Liver (tissue), 9 donors: ENCODE results near the gene VIL1. TPM values are rescaled to one million over a fixed set of nuclear protein-coding genes. Genes with fewer than 3 reads are reported as not detected.

Source experiments
- DNase-seq: peaks from one replicate; pipeline ENCODE4 v3.0.0-alpha.2; 2017; ENCODE audit warnings: low spot score
- H3K27ac ChIP-seq, 2 donors: one replicate each; pipeline ENCODE4 v1.7.0; 2013; ENCODE audit warnings: inconsistent platforms in 2 of 2, low read length in 2 of 2, control low read depth in 1 of 2, low read depth in 1 of 2, mild to moderate bottlenecking in 1 of 2
- H3K27me3 ChIP-seq, 4 donors: one replicate each; pipeline versions ENCODE4 v1.6.1 to v1.7.0; 2013; ENCODE audit warnings: low read length in 3 of 4, inconsistent platforms in 1 of 4, mild to moderate bottlenecking in 1 of 4, moderate library complexity in 1 of 4; ENCODE audit not compliant: control insufficient read depth in 4 of 4, insufficient read depth in 4 of 4
- H3K36me3 ChIP-seq, 4 donors: one replicate each; pipeline versions ENCODE4 v1.6.1 to v1.7.0; 2013; ENCODE audit warnings: low read length in 3 of 4, mild to moderate bottlenecking in 3 of 4, low read depth in 1 of 4, moderate library complexity in 1 of 4; ENCODE audit not compliant: control insufficient read depth in 4 of 4, insufficient read depth in 3 of 4
- H3K4me1 ChIP-seq, 4 donors: one replicate each; pipeline versions ENCODE4 v1.6.1 to v1.7.0; 2013; ENCODE audit warnings: low read length in 3 of 4, mild to moderate bottlenecking in 3 of 4, moderate library complexity in 1 of 4; ENCODE audit not compliant: control insufficient read depth in 4 of 4, insufficient read depth in 4 of 4
- H3K4me3 ChIP-seq, 3 donors: one replicate each; pipeline versions ENCODE4 v1.6.1 to v1.7.0; 2013; ENCODE audit warnings: low read length in 3 of 3, control low read depth in 1 of 3, low read depth in 1 of 3, mild to moderate bottlenecking in 1 of 3
- H3K9ac ChIP-seq, 2 donors: one replicate each; pipeline ENCODE4 v1.7.0; 2013; ENCODE audit warnings: low read length in 2 of 2, mild to moderate bottlenecking in 2 of 2, moderate library complexity in 2 of 2, control low read depth in 1 of 2, low read depth in 1 of 2
- H3K9me3 ChIP-seq, 4 donors: one replicate each; pipeline versions ENCODE4 v1.6.1 to v1.7.0; 2013; ENCODE audit warnings: low read length in 3 of 4; ENCODE audit not compliant: control insufficient read depth in 4 of 4
- EGR1 ChIP-seq, 2 donors: IDR thresholded peaks; 2 replicates each; pipeline ENCODE4 v1.6.1; 2016 to 2018; ENCODE audit warnings: antibody characterized with exemption in 2 of 2, low read depth in 2 of 2
- FOXA1 ChIP-seq: IDR thresholded peaks from 2 replicates; pipeline ENCODE4 v1.6.1; 2016; ENCODE audit warnings: antibody characterized with exemption
- FOXA2 ChIP-seq: IDR thresholded peaks from 2 replicates; pipeline ENCODE4 v1.6.1; 2016; ENCODE audit warnings: antibody characterized with exemption
- GABPA ChIP-seq, 2 donors: IDR thresholded peaks in 1 of 2; conservative IDR thresholded peaks in 1 of 2; 2 replicates each; pipeline ENCODE4 v1.6.1; 2016; ENCODE audit warnings: antibody characterized with exemption in 2 of 2, mild to moderate bottlenecking in 1 of 2, moderate library complexity in 1 of 2
- HNF4A ChIP-seq, 2 donors: conservative IDR thresholded peaks; 2 replicates each; pipeline ENCODE4 v1.6.1; 2016; ENCODE audit warnings: antibody characterized with exemption in 2 of 2, mild to moderate bottlenecking in 2 of 2
- HNF4G ChIP-seq: IDR thresholded peaks from 2 replicates; pipeline ENCODE4 v1.6.1; 2016; ENCODE audit warnings: antibody characterized with exemption
- JUND ChIP-seq, 2 donors: IDR thresholded peaks; 2 replicates each; pipeline ENCODE4 v1.6.1; 2016; ENCODE audit warnings: antibody characterized with exemption in 2 of 2
- NR2F2 ChIP-seq: IDR thresholded peaks from 2 replicates; pipeline ENCODE4 v1.6.1; 2016; ENCODE audit warnings: antibody characterized with exemption
- RAD21 ChIP-seq, 2 donors: IDR thresholded peaks; 2 replicates each; pipeline ENCODE4 v1.6.1; 2016; ENCODE audit warnings: antibody characterized with exemption in 2 of 2, mild to moderate bottlenecking in 2 of 2
- RXRA ChIP-seq, 2 donors: IDR thresholded peaks; 2 replicates each; pipeline ENCODE4 v1.6.1; 2017 to 2018; ENCODE audit warnings: antibody characterized with exemption in 2 of 2, mild to moderate bottlenecking in 1 of 2
- SP1 ChIP-seq: IDR thresholded peaks from 2 replicates; pipeline ENCODE4 v1.6.1; 2018; ENCODE audit warnings: antibody characterized with exemption, mild to moderate bottlenecking
- TAF1 ChIP-seq: conservative IDR thresholded peaks from 2 replicates; pipeline ENCODE4 v1.6.1; 2016; ENCODE audit warnings: antibody characterized with exemption, mild to moderate bottlenecking
- YY1 ChIP-seq: IDR thresholded peaks from 2 replicates; pipeline ENCODE4 v1.6.1; 2016; ENCODE audit warnings: antibody characterized with exemption, mild to moderate bottlenecking
- WGBS: extraction: QIAGEN DNeasy Blood & Tissue Kit; methylation state at CpG from one replicate; pipeline ENCODE4 v1.1.7; 2013; 5-methylcytosine and 5-hydroxymethylcytosine counted together
- polyA plus RNA-seq, 2 donors: library from polyadenylated mRNA; stranded (reverse) in 1 of 2; unstranded in 1 of 2; fragments of 200-250 nt in 1 of 2; fragments of >200 nt in 1 of 2; fragmentation: Nextera tagmentation in 1 of 2; extraction: Ambion mirVana in 1 of 2; gene quantifications; one replicate each; pipeline versions ENCODE4 v1.2.1 to v1.2.3, GENCODE V29; 2013 to 2015
- total RNA-seq, 2 donors: library from RNA; depleted of rRNA; stranded (reverse); fragments of >200 nt; gene quantifications; one replicate each; pipeline ENCODE4 v1.2.3, GENCODE V29; 2014
- TF ChIP-seq, protein P1 (sequence below): IDR thresholded peaks from 2 replicates; pipeline ENCODE4 v1.6.1; 2016; ENCODE audit warnings: antibody characterized with exemption
- TF ChIP-seq, protein P2 (sequence below): IDR thresholded peaks from 2 replicates; pipeline ENCODE4 v1.6.1; 2016; ENCODE audit warnings: antibody characterized with exemption, mild to moderate bottlenecking
- TF ChIP-seq, protein P3 (sequence below): IDR thresholded peaks from 2 replicates; pipeline ENCODE4 v1.6.1; 2016; ENCODE audit warnings: antibody characterized with exemption
- donor health status: healthy.
- donor health status: healthy.
- donor health status: healthy.
- donor health status: healthy.
- donor health status: healthy.

The VIL1 gene
- total and polyA plus RNA-seq, 4 donors = 16.4 to 72.0 (median 31.6) TPM

DNA sequence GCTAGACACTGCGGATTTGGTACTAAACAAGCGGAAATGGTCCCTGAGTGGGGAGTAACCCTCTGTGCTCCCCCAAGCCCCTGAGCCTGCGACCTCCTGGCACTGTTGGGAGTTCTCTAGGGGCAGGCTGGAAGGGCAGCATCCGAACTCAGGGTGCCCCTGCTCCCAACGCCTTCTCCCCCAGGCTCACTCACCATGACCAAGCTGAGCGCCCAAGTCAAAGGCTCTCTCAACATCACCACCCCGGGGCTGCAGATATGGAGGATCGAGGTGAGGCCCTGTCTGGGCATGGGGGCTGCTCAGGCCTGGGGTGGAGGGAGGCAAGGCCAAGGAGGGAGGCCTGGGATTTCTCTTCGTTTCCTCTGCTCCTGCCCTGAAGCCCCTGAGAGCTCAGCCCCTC, 4.7 kb downstream of the VIL1 start:
- no peak for DNase-seq
- no peaks in the 10 kb centered on the region for H3K27me3 ChIP-seq
- TF ChIP-seq GABPA (IDR thresholded peaks at IDR 0.05 in 1 of 2, conservative IDR thresholded peaks at IDR 0.05 in 1 of 2) (no peak), NR2F2 (no peak), HNF4A (conservative IDR thresholded peaks at IDR 0.05) (no peak), RXRA (IDR thresholded peaks at IDR 0.05) (no peak), RAD21 (IDR thresholded peaks at IDR 0.05) (no peak), HNF4G (no peak), TAF1 (no peak)
- no peak overlapping the region for H3K4me3 ChIP-seq
- peaks cover 0 to 14% (median 2%) of the 10 kb centered on the region in 4 donors for H3K36me3 ChIP-seq
- 93% methylated on average over 9 of the region's 9 CpGs for WGBS
- H3K9me3 ChIP-seq = no peaks in the 10 kb centered on the region
- no peak overlapping the region for H3K27ac ChIP-seq
- no peak overlapping the region for H3K9ac ChIP-seq
- peaks cover 5 to 16% (median 11%) of the 10 kb centered on the region in 4 donors for H3K4me1 ChIP-seq

DNA sequence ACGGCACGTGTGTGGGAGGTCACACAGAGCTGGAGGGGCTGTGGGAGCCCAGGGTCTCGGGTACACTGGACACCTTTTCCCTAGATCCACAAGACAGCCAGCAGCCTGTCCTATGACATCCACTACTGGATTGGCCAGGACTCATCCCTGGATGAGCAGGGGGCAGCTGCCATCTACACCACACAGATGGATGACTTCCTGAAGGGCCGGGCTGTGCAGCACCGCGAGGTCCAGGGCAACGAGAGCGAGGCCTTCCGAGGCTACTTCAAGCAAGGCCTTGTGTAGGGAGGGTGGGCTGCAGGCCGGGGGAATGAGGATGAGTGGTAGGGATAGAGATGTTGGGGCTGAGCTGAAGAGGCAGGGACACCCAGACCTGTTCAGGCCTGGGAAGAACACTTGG, 6.6 kb downstream of the VIL1 start:
- TF ChIP-seq FOXA2 (no peak), FOXA1 (no peak), YY1 (no peak), NR2F2 (no peak)
- TF ChIP-seq, protein P1, sequence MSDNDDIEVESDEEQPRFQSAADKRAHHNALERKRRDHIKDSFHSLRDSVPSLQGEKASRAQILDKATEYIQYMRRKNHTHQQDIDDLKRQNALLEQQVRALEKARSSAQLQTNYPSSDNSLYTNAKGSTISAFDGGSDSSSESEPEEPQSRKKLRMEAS = no peak
- no peak overlapping the region for H3K27ac ChIP-seq
- H3K9ac ChIP-seq = no peak overlapping the region
- no peaks in the 10 kb centered on the region for H3K27me3 ChIP-seq
- peaks cover 0 to 26% (median 7%) of the 10 kb centered on the region in 4 donors for H3K36me3 ChIP-seq
- H3K4me1 ChIP-seq = peaks cover 0 to 4% (median 2%) of the 10 kb centered on the region in 4 donors
- no peaks in the 10 kb centered on the region for H3K9me3 ChIP-seq
- no peak for DNase-seq
- WGBS = 91% methylated on average over 10 of the region's 10 CpGs
- no peak overlapping the region for H3K4me3 ChIP-seq

DNA sequence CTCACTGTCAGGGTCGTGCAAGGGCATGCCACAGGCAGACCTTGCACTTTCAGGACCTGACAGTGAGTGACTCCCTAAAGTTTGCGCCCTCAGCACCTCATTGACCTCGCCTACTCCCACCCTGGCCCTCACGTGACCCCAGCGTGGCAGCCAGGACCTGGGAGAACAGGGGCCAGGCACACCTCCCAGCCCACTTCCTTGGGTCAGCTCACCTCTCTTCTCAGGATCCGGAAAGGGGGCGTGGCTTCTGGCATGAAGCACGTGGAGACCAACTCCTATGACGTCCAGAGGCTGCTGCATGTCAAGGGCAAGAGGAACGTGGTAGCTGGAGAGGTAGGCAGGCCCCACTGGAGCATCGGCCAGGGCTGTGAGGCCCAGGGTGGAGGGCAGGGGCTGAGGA, 8.8 kb downstream of the VIL1 start:
- Histone ChIP-seq H3K9ac (no peak overlapping the region), H3K4me1 (no peaks in the 10 kb centered on the region), H3K4me3 (no peak overlapping the region), H3K27me3 (no peaks in the 10 kb centered on the region), H3K36me3 (peaks cover 0 to 45% (median 13%) of the 10 kb centered on the region in 4 donors), H3K9me3 (no peaks in the 10 kb centered on the region), H3K27ac (no peak overlapping the region)
- TF ChIP-seq FOXA1 = no peak
- no peak for TF ChIP-seq NR2F2
- TF ChIP-seq HNF4G = no peak
- no peak for DNase-seq
- WGBS = 89% methylated on average over 11 of the region's 11 CpGs

DNA sequence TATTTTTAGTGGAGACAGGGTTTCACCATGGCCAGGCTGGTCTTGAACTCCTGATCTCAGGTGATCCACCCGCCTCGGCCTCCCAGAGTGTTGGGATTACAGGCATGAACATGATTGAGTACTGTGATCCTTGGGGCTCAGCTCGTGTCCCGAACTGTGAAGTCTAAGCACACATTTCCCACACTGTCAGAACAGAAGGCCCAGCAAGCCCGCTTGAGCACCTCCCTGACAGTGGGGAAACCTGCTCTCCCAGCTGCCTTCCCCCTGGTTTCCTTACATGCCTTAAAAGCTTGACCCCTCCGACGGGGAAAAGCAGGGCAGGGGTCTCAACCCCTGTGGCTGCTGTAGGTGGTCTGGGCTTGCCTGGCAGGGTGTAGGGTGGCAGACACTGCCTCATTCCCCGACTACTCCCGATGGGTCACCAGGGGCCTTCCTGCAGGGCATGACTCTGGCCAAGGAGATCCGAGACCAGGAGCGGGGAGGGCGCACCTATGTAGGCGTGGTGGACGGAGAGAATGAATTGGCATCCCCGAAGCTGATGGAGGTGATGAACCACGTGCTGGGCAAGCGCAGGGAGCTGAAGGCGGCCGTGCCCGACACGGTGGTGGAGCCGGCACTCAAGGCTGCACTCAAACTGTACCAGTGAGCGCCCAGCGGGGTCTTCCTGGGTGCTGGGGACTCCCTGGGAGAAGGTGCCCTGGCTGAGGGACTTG, 10.1 kb downstream of the VIL1 start:
- 95% methylated on average over 24 of the region's 24 CpGs for WGBS
- H3K27ac ChIP-seq = no peak overlapping the region
- no peak overlapping the region for H3K4me3 ChIP-seq
- H3K4me1 ChIP-seq = no peaks in the 10 kb centered on the region
- no peak overlapping the region for H3K9ac ChIP-seq
- no peaks in the 10 kb centered on the region for H3K9me3 ChIP-seq
- no peaks in the 10 kb centered on the region for H3K27me3 ChIP-seq
- H3K36me3 ChIP-seq = peaks cover 0 to 47% (median 14%) of the 10 kb centered on the region in 4 donors
- no peak for DNase-seq
- TF ChIP-seq RAD21 (IDR thresholded peaks at IDR 0.05) (no peak), NR2F2 (no peak), RXRA (IDR thresholded peaks at IDR 0.05) (no peak), JUND (IDR thresholded peaks at IDR 0.05) (no peak), SP1 (no peak), EGR1 (IDR thresholded peaks at IDR 0.05; ENCODE audit: low read depth in 2 of 2) (no peak), TAF1 (no peak), YY1 (no peak)
- TF ChIP-seq, protein P2, sequence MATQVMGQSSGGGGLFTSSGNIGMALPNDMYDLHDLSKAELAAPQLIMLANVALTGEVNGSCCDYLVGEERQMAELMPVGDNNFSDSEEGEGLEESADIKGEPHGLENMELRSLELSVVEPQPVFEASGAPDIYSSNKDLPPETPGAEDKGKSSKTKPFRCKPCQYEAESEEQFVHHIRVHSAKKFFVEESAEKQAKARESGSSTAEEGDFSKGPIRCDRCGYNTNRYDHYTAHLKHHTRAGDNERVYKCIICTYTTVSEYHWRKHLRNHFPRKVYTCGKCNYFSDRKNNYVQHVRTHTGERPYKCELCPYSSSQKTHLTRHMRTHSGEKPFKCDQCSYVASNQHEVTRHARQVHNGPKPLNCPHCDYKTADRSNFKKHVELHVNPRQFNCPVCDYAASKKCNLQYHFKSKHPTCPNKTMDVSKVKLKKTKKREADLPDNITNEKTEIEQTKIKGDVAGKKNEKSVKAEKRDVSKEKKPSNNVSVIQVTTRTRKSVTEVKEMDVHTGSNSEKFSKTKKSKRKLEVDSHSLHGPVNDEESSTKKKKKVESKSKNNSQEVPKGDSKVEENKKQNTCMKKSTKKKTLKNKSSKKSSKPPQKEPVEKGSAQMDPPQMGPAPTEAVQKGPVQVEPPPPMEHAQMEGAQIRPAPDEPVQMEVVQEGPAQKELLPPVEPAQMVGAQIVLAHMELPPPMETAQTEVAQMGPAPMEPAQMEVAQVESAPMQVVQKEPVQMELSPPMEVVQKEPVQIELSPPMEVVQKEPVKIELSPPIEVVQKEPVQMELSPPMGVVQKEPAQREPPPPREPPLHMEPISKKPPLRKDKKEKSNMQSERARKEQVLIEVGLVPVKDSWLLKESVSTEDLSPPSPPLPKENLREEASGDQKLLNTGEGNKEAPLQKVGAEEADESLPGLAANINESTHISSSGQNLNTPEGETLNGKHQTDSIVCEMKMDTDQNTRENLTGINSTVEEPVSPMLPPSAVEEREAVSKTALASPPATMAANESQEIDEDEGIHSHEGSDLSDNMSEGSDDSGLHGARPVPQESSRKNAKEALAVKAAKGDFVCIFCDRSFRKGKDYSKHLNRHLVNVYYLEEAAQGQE = no peak
- TF ChIP-seq, protein P3, sequence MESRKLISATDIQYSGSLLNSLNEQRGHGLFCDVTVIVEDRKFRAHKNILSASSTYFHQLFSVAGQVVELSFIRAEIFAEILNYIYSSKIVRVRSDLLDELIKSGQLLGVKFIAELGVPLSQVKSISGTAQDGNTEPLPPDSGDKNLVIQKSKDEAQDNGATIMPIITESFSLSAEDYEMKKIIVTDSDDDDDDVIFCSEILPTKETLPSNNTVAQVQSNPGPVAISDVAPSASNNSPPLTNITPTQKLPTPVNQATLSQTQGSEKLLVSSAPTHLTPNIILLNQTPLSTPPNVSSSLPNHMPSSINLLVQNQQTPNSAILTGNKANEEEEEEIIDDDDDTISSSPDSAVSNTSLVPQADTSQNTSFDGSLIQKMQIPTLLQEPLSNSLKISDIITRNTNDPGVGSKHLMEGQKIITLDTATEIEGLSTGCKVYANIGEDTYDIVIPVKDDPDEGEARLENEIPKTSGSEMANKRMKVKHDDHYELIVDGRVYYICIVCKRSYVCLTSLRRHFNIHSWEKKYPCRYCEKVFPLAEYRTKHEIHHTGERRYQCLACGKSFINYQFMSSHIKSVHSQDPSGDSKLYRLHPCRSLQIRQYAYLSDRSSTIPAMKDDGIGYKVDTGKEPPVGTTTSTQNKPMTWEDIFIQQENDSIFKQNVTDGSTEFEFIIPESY = no peak
- TF ChIP-seq, protein P1 = no peak
